ENCODE results near the gene SUCLA2. TPM values are rescaled to one million over a fixed set of nuclear protein-coding genes. Genes with fewer than 3 reads are reported as not detected.
"Not testable (repeated sequence)": the region's sequence is repeated elsewhere in the genome, so short reads cannot be mapped to it uniquely, and the experiment has no call there.

SUCLA2 gene
- polyA plus RNA-seq, 1 donor from 2014 or later, result 137 TPM

DNA sequence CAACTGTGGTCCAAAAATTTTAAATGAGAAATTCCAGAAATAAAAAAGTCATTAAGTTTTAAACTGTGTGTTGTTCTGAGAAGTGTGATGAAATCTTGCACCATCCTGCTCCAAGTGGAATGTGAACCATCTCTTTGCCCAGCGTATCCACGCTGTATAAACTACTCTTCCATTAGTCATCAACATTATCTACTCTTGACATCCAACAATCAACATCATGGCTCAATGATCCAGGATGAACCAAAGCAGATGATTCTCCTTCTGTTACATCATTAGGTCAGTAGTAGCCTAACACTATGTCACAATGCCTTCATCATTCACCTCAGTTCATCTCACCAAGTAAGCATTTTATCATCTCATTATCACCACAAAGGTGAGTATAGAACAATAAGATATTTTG is 55.3 kb downstream of the SUCLA2 start:
- no peaks in the 10 kb centered on the region for H3K9me3 ChIP-seq (ENCODE audit: low read length)
- H3K4me3 ChIP-seq (ENCODE audit: low read length), result no peak overlapping the region
- H3K9me2 ChIP-seq (ENCODE audit: insufficient read depth, low read length), result no peaks in the 10 kb centered on the region
- peaks cover 4% of the 10 kb centered on the region for H3K36me3 ChIP-seq (ENCODE audit: insufficient read depth, low read length)
- H3K9ac ChIP-seq (ENCODE audit: low read length), result no peak overlapping the region
- H3K27me3 ChIP-seq (ENCODE audit: insufficient read depth, low read depth, low read length), result no peaks in the 10 kb centered on the region
- no peak overlapping the region for H3K27ac ChIP-seq (ENCODE audit: low read length)
- TF ChIP-seq RAD21 (conservative IDR thresholded peaks at IDR 0.05), result no peak
- TF ChIP-seq TAF1 (IDR thresholded peaks at IDR 0.05; ENCODE audit: low read depth), result no peak
- TF ChIP-seq, protein P1, sequence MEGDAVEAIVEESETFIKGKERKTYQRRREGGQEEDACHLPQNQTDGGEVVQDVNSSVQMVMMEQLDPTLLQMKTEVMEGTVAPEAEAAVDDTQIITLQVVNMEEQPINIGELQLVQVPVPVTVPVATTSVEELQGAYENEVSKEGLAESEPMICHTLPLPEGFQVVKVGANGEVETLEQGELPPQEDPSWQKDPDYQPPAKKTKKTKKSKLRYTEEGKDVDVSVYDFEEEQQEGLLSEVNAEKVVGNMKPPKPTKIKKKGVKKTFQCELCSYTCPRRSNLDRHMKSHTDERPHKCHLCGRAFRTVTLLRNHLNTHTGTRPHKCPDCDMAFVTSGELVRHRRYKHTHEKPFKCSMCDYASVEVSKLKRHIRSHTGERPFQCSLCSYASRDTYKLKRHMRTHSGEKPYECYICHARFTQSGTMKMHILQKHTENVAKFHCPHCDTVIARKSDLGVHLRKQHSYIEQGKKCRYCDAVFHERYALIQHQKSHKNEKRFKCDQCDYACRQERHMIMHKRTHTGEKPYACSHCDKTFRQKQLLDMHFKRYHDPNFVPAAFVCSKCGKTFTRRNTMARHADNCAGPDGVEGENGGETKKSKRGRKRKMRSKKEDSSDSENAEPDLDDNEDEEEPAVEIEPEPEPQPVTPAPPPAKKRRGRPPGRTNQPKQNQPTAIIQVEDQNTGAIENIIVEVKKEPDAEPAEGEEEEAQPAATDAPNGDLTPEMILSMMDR (IDR thresholded peaks at IDR 0.05; ENCODE audit: poor library complexity, severe bottlenecking), result no peak
- no peak for TF ChIP-seq EZH2 (IDR thresholded peaks at IDR 0.05; ENCODE audit: borderline replicate concordance, insufficient read depth, low read length, poor library complexity, severe bottlenecking)
- no peak for TF ChIP-seq MXI1 (conservative IDR thresholded peaks at IDR 0.05; ENCODE audit: poor library complexity, severe bottlenecking)
- TF ChIP-seq, protein P2, sequence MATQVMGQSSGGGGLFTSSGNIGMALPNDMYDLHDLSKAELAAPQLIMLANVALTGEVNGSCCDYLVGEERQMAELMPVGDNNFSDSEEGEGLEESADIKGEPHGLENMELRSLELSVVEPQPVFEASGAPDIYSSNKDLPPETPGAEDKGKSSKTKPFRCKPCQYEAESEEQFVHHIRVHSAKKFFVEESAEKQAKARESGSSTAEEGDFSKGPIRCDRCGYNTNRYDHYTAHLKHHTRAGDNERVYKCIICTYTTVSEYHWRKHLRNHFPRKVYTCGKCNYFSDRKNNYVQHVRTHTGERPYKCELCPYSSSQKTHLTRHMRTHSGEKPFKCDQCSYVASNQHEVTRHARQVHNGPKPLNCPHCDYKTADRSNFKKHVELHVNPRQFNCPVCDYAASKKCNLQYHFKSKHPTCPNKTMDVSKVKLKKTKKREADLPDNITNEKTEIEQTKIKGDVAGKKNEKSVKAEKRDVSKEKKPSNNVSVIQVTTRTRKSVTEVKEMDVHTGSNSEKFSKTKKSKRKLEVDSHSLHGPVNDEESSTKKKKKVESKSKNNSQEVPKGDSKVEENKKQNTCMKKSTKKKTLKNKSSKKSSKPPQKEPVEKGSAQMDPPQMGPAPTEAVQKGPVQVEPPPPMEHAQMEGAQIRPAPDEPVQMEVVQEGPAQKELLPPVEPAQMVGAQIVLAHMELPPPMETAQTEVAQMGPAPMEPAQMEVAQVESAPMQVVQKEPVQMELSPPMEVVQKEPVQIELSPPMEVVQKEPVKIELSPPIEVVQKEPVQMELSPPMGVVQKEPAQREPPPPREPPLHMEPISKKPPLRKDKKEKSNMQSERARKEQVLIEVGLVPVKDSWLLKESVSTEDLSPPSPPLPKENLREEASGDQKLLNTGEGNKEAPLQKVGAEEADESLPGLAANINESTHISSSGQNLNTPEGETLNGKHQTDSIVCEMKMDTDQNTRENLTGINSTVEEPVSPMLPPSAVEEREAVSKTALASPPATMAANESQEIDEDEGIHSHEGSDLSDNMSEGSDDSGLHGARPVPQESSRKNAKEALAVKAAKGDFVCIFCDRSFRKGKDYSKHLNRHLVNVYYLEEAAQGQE (IDR thresholded peaks at IDR 0.05; ENCODE audit: borderline replicate concordance), result no peak
- no peak for TF ChIP-seq EP300 (conservative IDR thresholded peaks at IDR 0.05; ENCODE audit: poor library complexity, severe bottlenecking)
- no peak for TF ChIP-seq POLR2AphosphoS5 (IDR thresholded peaks at IDR 0.05)
- no peak for TF ChIP-seq SMC3 (conservative IDR thresholded peaks at IDR 0.05; ENCODE audit: poor library complexity)
- no peak overlapping the region for H3K4me2 ChIP-seq (ENCODE audit: low read length)
- H3K79me2 ChIP-seq (replicated peaks; ENCODE audit: insufficient read depth, low read length), result no peaks in the 10 kb centered on the region
- no peaks in the 10 kb centered on the region for H3F3A ChIP-seq (ENCODE audit: insufficient read depth, low read length, poor library complexity, severe bottlenecking)
- no peak overlapping the region for H2AFZ ChIP-seq (ENCODE audit: low read depth, low read length)
- H4K20me1 ChIP-seq (ENCODE audit: insufficient read depth), result no peaks in the 10 kb centered on the region

DNA sequence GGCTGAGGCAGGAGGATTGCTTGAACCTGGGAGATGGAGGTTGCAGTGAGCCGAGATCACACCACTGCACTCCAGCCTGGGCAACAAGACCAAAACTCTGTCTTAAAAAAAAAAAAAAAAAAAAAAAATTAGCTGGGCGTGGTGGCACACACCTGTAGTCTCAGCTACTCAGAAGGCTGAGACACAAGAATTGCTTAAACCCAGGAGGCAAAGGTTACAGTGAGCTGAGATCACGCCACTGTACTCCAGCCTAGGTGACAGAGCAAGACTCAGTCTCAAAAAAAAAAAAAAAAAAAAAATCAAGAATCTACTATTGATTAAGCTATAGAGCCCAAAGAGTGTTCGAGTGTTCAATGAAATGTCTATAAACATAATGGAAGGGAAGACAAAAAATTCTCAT is 55.9 kb downstream of the SUCLA2 start:
- not testable (repeated sequence) for H3K4me2 ChIP-seq (ENCODE audit: low read length); H3K36me3 ChIP-seq (ENCODE audit: insufficient read depth, low read length); H3K27me3 ChIP-seq (ENCODE audit: insufficient read depth, low read depth, low read length); H3K9ac ChIP-seq (ENCODE audit: low read length); H3K4me3 ChIP-seq (ENCODE audit: low read length); H3K9me3 ChIP-seq (ENCODE audit: low read length); H3F3A ChIP-seq (ENCODE audit: insufficient read depth, low read length, poor library complexity, severe bottlenecking); H3K79me2 ChIP-seq (replicated peaks; ENCODE audit: insufficient read depth, low read length); H4K20me1 ChIP-seq (ENCODE audit: insufficient read depth); H2AFZ ChIP-seq (ENCODE audit: low read depth, low read length); H3K27ac ChIP-seq (ENCODE audit: low read length); H3K9me2 ChIP-seq (ENCODE audit: insufficient read depth, low read length)

DNA sequence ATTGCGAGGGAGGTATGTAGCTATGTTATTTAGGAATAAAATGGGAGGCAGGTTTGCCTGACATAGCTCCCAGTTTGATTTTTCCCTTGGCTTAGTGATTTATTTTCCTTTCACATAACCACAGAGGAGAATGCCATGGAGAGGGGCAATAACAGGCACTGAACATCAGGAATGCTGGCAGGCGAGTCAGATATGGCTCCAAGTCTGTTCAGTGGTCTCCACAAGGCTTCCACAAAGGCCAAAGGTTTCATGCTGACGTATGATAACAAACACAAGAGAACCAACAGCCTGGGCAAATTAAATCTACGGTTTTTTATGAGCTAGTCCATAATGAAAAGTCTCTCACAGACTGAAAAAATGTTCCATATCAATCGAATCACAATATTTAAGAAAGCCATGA is 66.7 kb downstream of the SUCLA2 start:
- H3K9ac ChIP-seq (ENCODE audit: low read length), result no peak overlapping the region
- H4K20me1 ChIP-seq (ENCODE audit: insufficient read depth), result no peaks in the 10 kb centered on the region
- no peak overlapping the region for H3K4me2 ChIP-seq (ENCODE audit: low read length)
- no peaks in the 10 kb centered on the region for H3K9me3 ChIP-seq (ENCODE audit: low read length)
- no peak overlapping the region for H3K4me3 ChIP-seq (ENCODE audit: low read length)
- H3K27ac ChIP-seq (ENCODE audit: low read length), result no peak overlapping the region
- no peak overlapping the region for H2AFZ ChIP-seq (ENCODE audit: low read depth, low read length)
- no peaks in the 10 kb centered on the region for H3K27me3 ChIP-seq (ENCODE audit: insufficient read depth, low read depth, low read length)
- no peaks in the 10 kb centered on the region for H3K9me2 ChIP-seq (ENCODE audit: insufficient read depth, low read length)
- TF ChIP-seq EP300 (conservative IDR thresholded peaks at IDR 0.05; ENCODE audit: poor library complexity, severe bottlenecking) (no peak), TAF1 (IDR thresholded peaks at IDR 0.05; ENCODE audit: low read depth) (no peak)
- no peaks in the 10 kb centered on the region for H3F3A ChIP-seq (ENCODE audit: insufficient read depth, low read length, poor library complexity, severe bottlenecking)
- H3K79me2 ChIP-seq (replicated peaks; ENCODE audit: insufficient read depth, low read length), result no peaks in the 10 kb centered on the region
- peaks cover 3% of the 10 kb centered on the region for H3K36me3 ChIP-seq (ENCODE audit: insufficient read depth, low read length)
